ENCODE results near the gene HTR1A.

Gene HTR1A

DNA sequence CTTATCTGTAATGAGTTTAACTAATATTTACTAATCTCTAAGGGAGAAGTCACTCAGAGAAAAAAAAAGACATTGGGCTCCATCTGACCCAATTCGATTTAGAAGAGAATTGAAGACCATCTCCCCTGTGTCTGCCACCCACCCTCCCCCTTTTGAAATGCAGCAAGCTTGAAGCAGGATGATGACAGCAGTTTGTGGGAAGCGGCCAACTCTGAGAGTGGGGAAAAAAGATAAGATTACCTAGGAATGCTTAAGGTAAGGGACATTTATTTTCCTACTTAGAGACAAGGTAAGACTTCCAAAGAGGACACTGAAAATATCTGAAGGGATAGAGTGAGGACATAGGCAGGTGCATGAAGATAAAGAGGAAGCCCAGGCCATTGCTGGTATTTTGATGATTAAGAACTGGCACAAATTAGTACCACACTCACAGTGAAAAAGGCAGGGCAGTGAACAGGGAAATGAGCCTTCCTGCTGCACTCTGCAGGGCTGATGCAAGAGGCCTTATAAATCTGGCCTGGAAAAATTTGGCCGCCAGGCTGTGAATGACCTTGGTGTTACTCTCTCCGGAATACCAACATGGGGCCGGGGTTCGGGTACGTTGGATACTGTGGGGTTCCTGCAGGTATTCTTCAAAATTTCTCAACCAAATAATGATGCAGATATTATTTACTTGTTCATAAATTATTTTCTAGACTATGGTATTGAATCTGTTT, 42.3 kb downstream of the HTR1A start:
- no peaks in the 10 kb centered on the region for H3K9me3 ChIP-seq (ENCODE audit: insufficient read depth, low read length)
- H2AFZ ChIP-seq (ENCODE audit: low read depth, low read length, severe bottlenecking): no peak overlapping the region
- H3F3A ChIP-seq (ENCODE audit: insufficient read depth): no peaks in the 10 kb centered on the region
- H3K27me3 ChIP-seq (ENCODE audit: low read length): no peaks in the 10 kb centered on the region
- no peaks in the 10 kb centered on the region for H3K9me2 ChIP-seq (replicated peaks; ENCODE audit: insufficient read depth, low read length)
- no peak overlapping the region for H3K4me3 ChIP-seq (ENCODE audit: insufficient read depth, low read length, poor library complexity, severe bottlenecking)
- H4K20me1 ChIP-seq (ENCODE audit: low read depth, low read length): no peaks in the 10 kb centered on the region
- no peaks in the 10 kb centered on the region for H3K36me3 ChIP-seq (ENCODE audit: low read length)
- TF ChIP-seq EZH2phosphoT487 (conservative IDR thresholded peaks at IDR 0.05; ENCODE audit: low read length): no peak
- TF ChIP-seq, protein P1, sequence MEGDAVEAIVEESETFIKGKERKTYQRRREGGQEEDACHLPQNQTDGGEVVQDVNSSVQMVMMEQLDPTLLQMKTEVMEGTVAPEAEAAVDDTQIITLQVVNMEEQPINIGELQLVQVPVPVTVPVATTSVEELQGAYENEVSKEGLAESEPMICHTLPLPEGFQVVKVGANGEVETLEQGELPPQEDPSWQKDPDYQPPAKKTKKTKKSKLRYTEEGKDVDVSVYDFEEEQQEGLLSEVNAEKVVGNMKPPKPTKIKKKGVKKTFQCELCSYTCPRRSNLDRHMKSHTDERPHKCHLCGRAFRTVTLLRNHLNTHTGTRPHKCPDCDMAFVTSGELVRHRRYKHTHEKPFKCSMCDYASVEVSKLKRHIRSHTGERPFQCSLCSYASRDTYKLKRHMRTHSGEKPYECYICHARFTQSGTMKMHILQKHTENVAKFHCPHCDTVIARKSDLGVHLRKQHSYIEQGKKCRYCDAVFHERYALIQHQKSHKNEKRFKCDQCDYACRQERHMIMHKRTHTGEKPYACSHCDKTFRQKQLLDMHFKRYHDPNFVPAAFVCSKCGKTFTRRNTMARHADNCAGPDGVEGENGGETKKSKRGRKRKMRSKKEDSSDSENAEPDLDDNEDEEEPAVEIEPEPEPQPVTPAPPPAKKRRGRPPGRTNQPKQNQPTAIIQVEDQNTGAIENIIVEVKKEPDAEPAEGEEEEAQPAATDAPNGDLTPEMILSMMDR (IDR thresholded peaks at IDR 0.05; ENCODE audit: insufficient read depth, low read length, poor library complexity, severe bottlenecking): no peak
- no peak overlapping the region for H3K27ac ChIP-seq (ENCODE audit: low read depth, low read length)
- H3K79me2 ChIP-seq (ENCODE audit: insufficient read depth, low read length): no peaks in the 10 kb centered on the region
- no peak overlapping the region for H3K4me2 ChIP-seq (ENCODE audit: low read depth, low read length, poor library complexity, severe bottlenecking)
- no peak overlapping the region for H3K9ac ChIP-seq (ENCODE audit: low read length)

DNA sequence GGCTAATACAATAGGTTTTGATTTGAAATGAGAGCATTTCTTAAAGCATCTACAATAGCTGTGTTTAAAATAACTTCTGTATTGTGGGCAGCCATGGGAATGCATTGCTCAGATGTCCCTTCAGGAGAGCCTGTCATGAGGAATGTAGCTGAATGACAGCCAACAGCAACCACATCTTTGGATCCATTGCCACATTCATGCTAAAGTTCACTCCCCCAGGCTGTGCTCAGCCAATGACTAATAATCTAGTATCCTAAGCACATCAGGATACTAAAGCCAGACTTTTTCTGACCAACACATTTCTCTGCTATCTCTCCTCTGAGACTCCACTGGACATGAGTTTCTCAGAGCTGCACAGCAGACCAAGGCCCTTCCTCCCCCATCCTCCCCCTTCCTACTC, 45.5 kb downstream of the HTR1A start:
- no peaks in the 10 kb centered on the region for H4K20me1 ChIP-seq (ENCODE audit: low read depth, low read length)
- H3K4me3 ChIP-seq (ENCODE audit: insufficient read depth, low read length, poor library complexity, severe bottlenecking): no peak overlapping the region
- no peaks in the 10 kb centered on the region for H3K9me2 ChIP-seq (replicated peaks; ENCODE audit: insufficient read depth, low read length)
- H3K9me3 ChIP-seq (ENCODE audit: insufficient read depth, low read length): no peaks in the 10 kb centered on the region
- H3F3A ChIP-seq (ENCODE audit: insufficient read depth): no peaks in the 10 kb centered on the region
- no peak overlapping the region for H3K4me2 ChIP-seq (ENCODE audit: low read depth, low read length, poor library complexity, severe bottlenecking)
- TF ChIP-seq, protein P1 (IDR thresholded peaks at IDR 0.05; ENCODE audit: insufficient read depth, low read length, poor library complexity, severe bottlenecking): no peak
- no peak for TF ChIP-seq EZH2phosphoT487 (conservative IDR thresholded peaks at IDR 0.05; ENCODE audit: low read length)
- no peaks in the 10 kb centered on the region for H3K27me3 ChIP-seq (ENCODE audit: low read length)
- H3K36me3 ChIP-seq (ENCODE audit: low read length): no peaks in the 10 kb centered on the region
- no peak overlapping the region for H3K27ac ChIP-seq (ENCODE audit: low read depth, low read length)
- H2AFZ ChIP-seq (ENCODE audit: low read depth, low read length, severe bottlenecking): no peak overlapping the region
- H3K79me2 ChIP-seq (ENCODE audit: insufficient read depth, low read length): no peaks in the 10 kb centered on the region
- H3K9ac ChIP-seq (ENCODE audit: low read length): no peak overlapping the region

DNA sequence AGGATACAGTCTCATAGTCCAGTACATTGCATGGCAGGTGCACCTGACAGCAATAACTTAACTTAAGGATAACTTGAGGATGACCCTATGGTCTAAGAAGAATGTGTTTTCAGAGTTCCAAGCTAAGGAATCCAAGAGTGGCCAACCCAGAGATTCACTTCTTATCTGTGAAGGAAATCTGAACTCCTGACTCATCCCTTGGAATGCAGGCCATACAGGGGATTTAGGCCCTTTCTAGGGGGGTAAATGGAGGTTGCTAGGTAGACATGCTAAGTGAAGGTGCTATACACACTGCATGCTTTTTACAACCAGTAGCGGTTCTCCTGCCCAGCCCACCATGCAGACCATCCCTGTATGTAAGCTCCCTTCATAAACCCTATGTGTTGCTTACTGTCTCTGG, 50.4 kb downstream of the HTR1A start:
- TF ChIP-seq, protein P1 (IDR thresholded peaks at IDR 0.05; ENCODE audit: insufficient read depth, low read length, poor library complexity, severe bottlenecking): no peak
- TF ChIP-seq EZH2phosphoT487 (conservative IDR thresholded peaks at IDR 0.05; ENCODE audit: low read length): no peak
- Histone ChIP-seq H2AFZ (ENCODE audit: low read depth, low read length, severe bottlenecking) (no peak overlapping the region), H3K9me2 (replicated peaks; ENCODE audit: insufficient read depth, low read length) (no peaks in the 10 kb centered on the region), H4K20me1 (ENCODE audit: low read depth, low read length) (no peaks in the 10 kb centered on the region), H3K4me2 (ENCODE audit: low read depth, low read length, poor library complexity, severe bottlenecking) (no peak overlapping the region), H3K4me3 (ENCODE audit: insufficient read depth, low read length, poor library complexity, severe bottlenecking) (no peak overlapping the region), H3K36me3 (ENCODE audit: low read length) (no peaks in the 10 kb centered on the region), H3K27me3 (ENCODE audit: low read length) (no peaks in the 10 kb centered on the region), H3K9me3 (ENCODE audit: insufficient read depth, low read length) (no peaks in the 10 kb centered on the region), H3K79me2 (ENCODE audit: insufficient read depth, low read length) (no peaks in the 10 kb centered on the region), H3K27ac (ENCODE audit: low read depth, low read length) (no peak overlapping the region), H3K9ac (ENCODE audit: low read length) (no peak overlapping the region), H3F3A (ENCODE audit: insufficient read depth) (no peaks in the 10 kb centered on the region)
